ENCODE data around the gene BMAL2.
A peak's percentile ranks its signal among the peaks of the same experiment; 100 is the strongest.

The BMAL2 gene

DNA sequence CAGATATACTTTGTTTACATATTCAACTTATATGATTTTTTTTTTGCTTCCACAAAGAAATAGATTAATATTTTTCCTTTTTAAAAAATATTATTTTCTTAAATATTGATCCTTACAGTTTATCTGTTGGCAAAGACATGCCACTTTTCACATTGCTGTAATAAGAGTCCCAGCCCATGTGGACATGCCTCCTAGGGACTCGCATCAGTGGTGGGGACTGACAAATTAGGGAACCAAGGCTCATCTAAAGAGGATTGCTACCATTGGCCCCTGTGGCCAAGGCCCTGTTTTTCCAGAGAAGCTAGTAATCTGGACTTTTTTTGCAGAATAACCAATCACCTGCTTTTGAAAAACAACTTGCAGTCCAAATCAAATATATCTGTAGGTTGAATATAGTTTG, 27.8 kb upstream of the BMAL2 start:
- no peak for DNase-seq (ENCODE audit: insufficient read length, low spot score)
- TF ChIP-seq, protein P1, sequence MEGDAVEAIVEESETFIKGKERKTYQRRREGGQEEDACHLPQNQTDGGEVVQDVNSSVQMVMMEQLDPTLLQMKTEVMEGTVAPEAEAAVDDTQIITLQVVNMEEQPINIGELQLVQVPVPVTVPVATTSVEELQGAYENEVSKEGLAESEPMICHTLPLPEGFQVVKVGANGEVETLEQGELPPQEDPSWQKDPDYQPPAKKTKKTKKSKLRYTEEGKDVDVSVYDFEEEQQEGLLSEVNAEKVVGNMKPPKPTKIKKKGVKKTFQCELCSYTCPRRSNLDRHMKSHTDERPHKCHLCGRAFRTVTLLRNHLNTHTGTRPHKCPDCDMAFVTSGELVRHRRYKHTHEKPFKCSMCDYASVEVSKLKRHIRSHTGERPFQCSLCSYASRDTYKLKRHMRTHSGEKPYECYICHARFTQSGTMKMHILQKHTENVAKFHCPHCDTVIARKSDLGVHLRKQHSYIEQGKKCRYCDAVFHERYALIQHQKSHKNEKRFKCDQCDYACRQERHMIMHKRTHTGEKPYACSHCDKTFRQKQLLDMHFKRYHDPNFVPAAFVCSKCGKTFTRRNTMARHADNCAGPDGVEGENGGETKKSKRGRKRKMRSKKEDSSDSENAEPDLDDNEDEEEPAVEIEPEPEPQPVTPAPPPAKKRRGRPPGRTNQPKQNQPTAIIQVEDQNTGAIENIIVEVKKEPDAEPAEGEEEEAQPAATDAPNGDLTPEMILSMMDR (IDR thresholded peaks at IDR 0.05; ENCODE audit: insufficient read depth, missing control alignments): no peak
- FAIRE-seq: no peak

DNA sequence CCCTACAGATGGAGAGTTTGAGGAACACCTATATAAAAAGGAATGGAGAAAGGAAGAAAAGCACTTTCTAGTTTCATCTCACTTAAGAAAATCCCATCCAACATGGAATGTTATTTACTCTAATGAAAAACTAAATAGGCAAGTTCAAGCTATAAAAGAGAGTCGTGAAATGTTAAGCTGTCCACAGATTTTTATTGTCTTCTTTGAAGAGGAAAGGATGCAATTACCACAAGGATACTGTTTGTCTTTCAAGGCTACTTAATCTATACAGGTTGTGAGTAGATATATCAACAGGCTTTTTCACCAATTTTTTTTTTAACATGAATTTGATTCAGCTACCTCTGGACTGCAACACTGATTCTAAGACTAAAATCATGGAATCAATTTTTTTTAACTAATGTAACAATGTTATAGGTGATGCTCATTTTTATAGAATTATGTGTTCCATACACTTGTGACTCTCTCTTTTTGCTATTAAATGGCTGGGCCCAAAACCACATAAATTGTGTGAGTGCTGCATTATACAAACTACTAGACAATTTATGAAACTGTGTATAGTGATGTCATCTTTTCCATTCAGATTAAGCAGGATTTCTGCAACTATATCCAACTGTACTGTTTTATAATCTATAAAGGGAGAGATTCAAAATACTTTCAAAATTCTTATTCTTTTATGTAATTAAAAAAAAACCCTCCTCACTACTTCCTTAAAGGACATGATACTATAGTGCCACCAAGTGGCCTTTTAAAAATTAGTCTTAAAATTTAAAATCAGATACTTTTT, 26.8 kb upstream of the BMAL2 start:
- DNase-seq (ENCODE audit: insufficient read length, low spot score): no peak
- TF ChIP-seq, protein P1 (IDR thresholded peaks at IDR 0.05; ENCODE audit: insufficient read depth, missing control alignments): peak; percentile 50
- FAIRE-seq: no peak

DNA sequence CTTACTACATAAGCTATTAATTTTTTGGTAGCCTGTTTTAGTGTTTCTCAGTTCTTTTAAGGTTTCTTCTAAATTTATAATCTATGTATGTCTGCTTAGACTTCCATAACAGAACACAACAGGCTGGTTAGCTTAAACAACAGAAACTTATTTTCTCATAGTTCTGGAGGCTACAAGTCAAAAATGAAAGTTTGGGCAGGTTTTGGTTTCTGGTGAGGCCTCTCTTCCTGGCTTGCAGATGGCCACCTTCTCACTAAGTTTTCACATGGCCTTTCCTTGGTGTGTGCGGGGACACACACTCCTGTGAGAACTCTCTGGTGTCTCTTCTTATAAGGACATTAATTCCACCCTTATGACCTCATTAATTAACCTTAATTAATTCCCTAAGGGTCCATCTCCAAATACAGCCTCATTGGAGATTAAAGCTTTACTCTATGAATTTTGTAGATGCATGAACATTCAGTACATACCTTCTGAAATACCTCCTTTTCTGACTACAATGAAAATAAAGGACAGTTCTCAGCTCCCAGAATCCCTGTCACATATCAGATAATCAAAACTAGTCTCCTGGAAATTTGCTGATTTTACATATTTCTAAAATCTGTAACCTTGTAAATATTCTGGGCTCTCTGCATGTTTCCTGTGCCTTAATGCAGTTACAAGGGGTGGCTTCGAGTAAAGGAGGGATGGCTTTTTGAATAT, 23.2 kb upstream of the BMAL2 start:
- TF ChIP-seq, protein P1 (IDR thresholded peaks at IDR 0.05; ENCODE audit: insufficient read depth, missing control alignments): no peak
- DNase-seq (ENCODE audit: insufficient read length, low spot score): no peak
- no peak for FAIRE-seq

DNA sequence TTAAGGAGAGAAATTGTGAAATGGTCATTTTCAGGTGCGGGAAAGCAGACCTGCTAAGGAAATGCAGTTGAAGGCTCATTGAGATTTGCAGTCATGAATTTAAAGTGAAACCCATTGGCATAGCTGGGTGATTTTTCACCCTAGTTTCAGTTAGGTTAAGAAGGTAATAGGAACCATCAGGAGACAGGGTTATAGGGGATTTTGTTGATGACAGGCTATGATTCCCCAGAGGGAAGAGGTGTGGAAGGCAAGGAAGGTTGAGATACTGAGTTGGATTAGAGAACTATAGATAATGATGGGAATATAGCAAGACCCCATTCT, 22.7 kb upstream of the BMAL2 start:
- DNase-seq (ENCODE audit: insufficient read length, low spot score) (no peak), FAIRE-seq (no peak)
- TF ChIP-seq, protein P1 (IDR thresholded peaks at IDR 0.05; ENCODE audit: insufficient read depth, missing control alignments): no peak

DNA sequence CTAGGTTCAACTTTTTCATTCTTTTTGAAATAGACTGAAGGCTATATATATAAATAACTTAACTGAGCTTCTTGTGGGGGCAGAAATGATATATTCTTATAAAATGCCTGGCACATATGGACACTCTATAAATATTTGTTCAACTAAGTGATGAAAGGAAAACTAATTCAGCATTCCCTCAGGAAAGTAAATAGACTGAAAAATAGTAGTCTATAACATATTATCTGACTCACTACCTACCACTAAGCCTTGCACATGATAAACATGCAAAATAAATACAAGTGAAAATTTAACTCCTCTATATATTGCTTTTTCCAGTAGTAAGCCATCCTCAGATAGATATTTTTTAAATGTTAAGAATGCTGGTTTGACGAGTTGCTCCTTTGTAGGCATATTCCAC, 15.7 kb upstream of the BMAL2 start:
- FAIRE-seq: no peak

DNA sequence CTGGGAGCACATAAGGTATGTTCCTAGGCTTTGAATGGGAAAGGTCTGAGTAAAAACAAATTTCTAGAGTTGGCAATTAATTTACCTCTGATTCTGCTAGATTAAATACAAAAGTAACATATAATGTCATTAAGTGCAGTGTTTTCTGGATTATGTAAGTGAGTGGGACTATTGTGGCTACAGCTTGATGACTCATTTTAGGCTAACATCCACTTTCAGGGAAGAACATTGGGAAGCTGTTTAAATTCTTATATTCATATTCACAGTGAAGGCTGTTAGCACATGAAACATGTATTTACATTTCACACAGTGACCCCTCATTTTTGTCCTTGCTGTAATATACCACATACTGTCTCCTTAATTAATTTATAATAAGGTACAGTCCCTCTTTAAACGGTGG, 13.2 kb upstream of the BMAL2 start:
- TF ChIP-seq, protein P1 (IDR thresholded peaks at IDR 0.05; ENCODE audit: insufficient read depth, missing control alignments): no peak
- no peak for FAIRE-seq
- DNase-seq (ENCODE audit: insufficient read length, low spot score): no peak

More for the DNA sequence above, 15.7 kb upstream of the BMAL2 start:
- DNase-seq (ENCODE audit: insufficient read length, low spot score): no peak
- TF ChIP-seq, protein P1 (IDR thresholded peaks at IDR 0.05; ENCODE audit: insufficient read depth, missing control alignments): no peak

DNA sequence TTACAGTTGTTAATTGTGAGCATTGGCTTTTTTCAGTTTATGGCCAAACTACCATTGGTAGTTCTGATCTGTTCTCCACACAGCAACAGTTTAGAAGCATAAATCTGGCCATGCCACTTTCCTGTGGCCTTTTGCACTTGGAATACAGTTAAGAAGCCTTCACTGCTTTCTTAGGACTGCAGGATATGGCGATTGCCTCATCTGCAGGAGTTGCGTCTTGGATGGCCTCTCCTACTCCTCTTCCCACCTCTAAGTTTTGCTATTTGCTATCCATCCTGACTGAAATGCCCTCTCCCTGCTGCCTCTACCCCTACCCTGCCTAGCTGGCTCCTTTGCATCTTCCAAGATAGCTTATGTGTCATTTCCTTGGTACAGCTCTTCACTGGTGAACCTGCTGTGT, 12.8 kb upstream of the BMAL2 start:
- FAIRE-seq: no peak
- TF ChIP-seq, protein P1 (IDR thresholded peaks at IDR 0.05; ENCODE audit: insufficient read depth, missing control alignments): no peak
- no peak for DNase-seq (ENCODE audit: insufficient read length, low spot score)

Data from D721Med (cell line).